Effector memory CD4-positive, alpha-beta T cell (primary cell): ENCODE measurements around the gene IGSF21.
"Not testable (repeated sequence)": the region's sequence is repeated elsewhere in the genome, so short reads cannot be mapped to it uniquely, and the experiment has no call there.

Experiments used
- DNase-seq, 3 donors: peaks; one replicate each; pipeline ENCODE4 v3.0.0-alpha.2; 2020
- H3K27ac ChIP-seq: 2 replicates; pipeline ENCODE4 v1.7.0; 2013; ENCODE audit warnings: mild to moderate bottlenecking, low read length, moderate library complexity; ENCODE audit not compliant: insufficient read depth, poor library complexity, severe bottlenecking
- H3K27me3 ChIP-seq: replicated peaks from 2 replicates; pipeline ENCODE4 v1.7.0; 2013; ENCODE audit warnings: mild to moderate bottlenecking, low read length; ENCODE audit not compliant: insufficient read depth, control insufficient read depth, poor library complexity, severe bottlenecking
- H3K36me3 ChIP-seq: 2 replicates; pipeline ENCODE4 v1.7.0; 2013; ENCODE audit warnings: mild to moderate bottlenecking, low read length, moderate library complexity; ENCODE audit not compliant: control insufficient read depth, insufficient read depth
- H3K4me1 ChIP-seq: 2 replicates; pipeline ENCODE4 v1.7.0; 2013; ENCODE audit warnings: low read length, mild to moderate bottlenecking; ENCODE audit not compliant: control insufficient read depth, insufficient read depth, poor library complexity, severe bottlenecking
- H3K4me3 ChIP-seq: 2 replicates; pipeline ENCODE4 v1.7.0; 2013; ENCODE audit warnings: low read length, low read depth, mild to moderate bottlenecking; ENCODE audit not compliant: insufficient read depth, poor library complexity, severe bottlenecking
- H3K9me3 ChIP-seq: 2 replicates; pipeline ENCODE4 v1.7.0; 2013; ENCODE audit warnings: mild to moderate bottlenecking, low read length, moderate library complexity; ENCODE audit not compliant: control insufficient read depth

Gene IGSF21

DNA sequence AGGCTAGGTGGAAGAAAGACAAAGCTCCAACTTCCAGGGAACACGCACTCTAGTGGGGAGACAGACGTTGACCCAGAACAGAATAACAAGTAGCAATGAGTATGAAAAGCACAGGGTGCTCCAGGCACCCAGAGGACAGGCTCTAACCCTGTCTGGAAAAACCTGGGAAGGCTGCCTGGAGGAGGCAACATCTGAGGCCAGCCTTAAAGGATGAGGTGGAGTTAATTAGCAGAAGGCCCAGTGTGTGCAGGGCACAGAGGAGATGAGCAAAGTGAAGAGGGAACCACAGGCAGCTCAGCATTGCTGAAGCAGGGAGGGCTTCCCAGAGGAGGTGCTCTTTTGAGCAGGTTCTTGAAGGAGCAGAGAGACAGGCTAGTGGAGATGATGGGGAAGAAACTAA is 246.4 kb downstream of the IGSF21 start:
- H3K4me1 ChIP-seq: no peaks in the 10 kb centered on the region
- H3K4me3 ChIP-seq: no peak overlapping the region
- H3K36me3 ChIP-seq: no peaks in the 10 kb centered on the region
- H3K27me3 ChIP-seq: no peaks in the 10 kb centered on the region
- no peak overlapping the region for H3K27ac ChIP-seq
- DNase-seq: no peak
- no peaks in the 10 kb centered on the region for H3K9me3 ChIP-seq

- H3K4me3 ChIP-seq: no peak overlapping the region
- H3K27me3 ChIP-seq: no peaks in the 10 kb centered on the region
- no peaks in the 10 kb centered on the region for H3K9me3 ChIP-seq
- no peaks in the 10 kb centered on the region for H3K36me3 ChIP-seq
- no peak for DNase-seq
- no peaks in the 10 kb centered on the region for H3K4me1 ChIP-seq
- no peak overlapping the region for H3K27ac ChIP-seq
These were observed 247.0 kb downstream of the IGSF21 start for GRCh38 chr1:18354612-18355011.

GRCh38 chr1:18357622-18358230 is 250.1 kb downstream of the IGSF21 start:
- Histone ChIP-seq H3K27me3 (no peaks in the 10 kb centered on the region), H3K36me3 (no peaks in the 10 kb centered on the region), H3K9me3 (no peaks in the 10 kb centered on the region), H3K27ac (no peak overlapping the region), H3K4me3 (no peak overlapping the region), H3K4me1 (no peaks in the 10 kb centered on the region)
- no peak for DNase-seq

DNA sequence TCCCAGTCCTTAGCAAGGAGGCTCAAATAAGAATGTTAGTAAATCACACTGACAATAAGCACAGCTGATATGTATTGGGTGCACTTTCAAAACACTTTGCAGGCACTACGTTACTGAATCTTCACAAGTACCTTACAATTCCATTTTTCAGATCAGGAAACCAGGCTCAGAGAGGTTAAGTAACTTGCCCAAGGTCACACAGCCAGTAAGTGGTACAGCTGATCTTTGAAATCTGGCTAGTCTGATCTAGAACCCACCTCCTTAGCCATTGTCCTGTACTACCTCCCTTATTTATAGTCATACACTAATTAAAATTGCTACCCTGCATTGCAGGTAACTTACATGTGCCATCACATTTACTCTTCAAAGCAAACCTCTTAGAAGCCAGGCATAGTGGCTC is 251.0 kb downstream of the IGSF21 start:
- DNase-seq: no peak
- H3K27me3 ChIP-seq: no peaks in the 10 kb centered on the region
- no peaks in the 10 kb centered on the region for H3K4me1 ChIP-seq
- H3K27ac ChIP-seq: no peak overlapping the region
- H3K9me3 ChIP-seq: no peaks in the 10 kb centered on the region
- H3K4me3 ChIP-seq: no peak overlapping the region
- H3K36me3 ChIP-seq: no peaks in the 10 kb centered on the region

DNA sequence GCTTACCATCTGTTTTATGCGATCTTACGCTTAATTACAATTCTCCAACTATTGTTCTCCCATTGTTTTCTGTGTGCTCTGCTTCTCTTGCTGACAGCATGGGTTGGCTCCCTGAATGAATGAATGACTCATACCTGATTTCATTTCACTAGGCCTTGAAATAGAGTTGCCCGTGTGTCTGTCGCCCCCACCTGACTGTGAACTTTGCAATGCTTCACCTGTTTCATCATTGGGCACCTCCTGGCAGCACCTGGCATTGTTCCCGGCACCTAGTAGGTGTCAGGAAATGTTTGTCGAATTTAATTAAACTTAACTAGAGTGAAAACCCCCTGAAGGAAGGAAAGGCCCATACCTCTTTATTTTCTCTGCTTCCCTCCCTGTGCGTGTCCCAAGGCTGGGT is 252.7 kb downstream of the IGSF21 start:
- no peaks in the 10 kb centered on the region for H3K27me3 ChIP-seq

GRCh38 chr1:18362150-18362549 is 254.6 kb downstream of the IGSF21 start:
- H3K9me3 ChIP-seq: no peaks in the 10 kb centered on the region
- H3K4me3 ChIP-seq: no peak overlapping the region
- H3K36me3 ChIP-seq: no peaks in the 10 kb centered on the region
- no peaks in the 10 kb centered on the region for H3K4me1 ChIP-seq
- DNase-seq: no peak
- H3K27me3 ChIP-seq: no peaks in the 10 kb centered on the region
- H3K27ac ChIP-seq: no peak overlapping the region

More for the DNA sequence above, 252.7 kb downstream of the IGSF21 start:
- DNase-seq: no peak
- Histone ChIP-seq H3K9me3 (no peaks in the 10 kb centered on the region), H3K4me1 (no peaks in the 10 kb centered on the region), H3K4me3 (no peak overlapping the region), H3K27ac (no peak overlapping the region), H3K36me3 (no peaks in the 10 kb centered on the region)

- DNase-seq: no peak
- Histone ChIP-seq H3K4me3 (no peak overlapping the region), H3K4me1 (no peaks in the 10 kb centered on the region), H3K9me3 (no peaks in the 10 kb centered on the region), H3K27me3 (no peaks in the 10 kb centered on the region), H3K27ac (no peak overlapping the region), H3K36me3 (no peaks in the 10 kb centered on the region)
These were observed 255.8 kb downstream of the IGSF21 start for GRCh38 chr1:18363436-18363835.

GRCh38 chr1:18365099-18365705 is 257.6 kb downstream of the IGSF21 start:
- no peak overlapping the region for H3K27ac ChIP-seq
- no peaks in the 10 kb centered on the region for H3K36me3 ChIP-seq
- no peak overlapping the region for H3K4me3 ChIP-seq
- no peaks in the 10 kb centered on the region for H3K4me1 ChIP-seq
- H3K27me3 ChIP-seq: no peaks in the 10 kb centered on the region
- H3K9me3 ChIP-seq: no peaks in the 10 kb centered on the region
- no peak for DNase-seq

GRCh38 chr1:18372505-18372904 is 264.9 kb downstream of the IGSF21 start:
- not testable (repeated sequence) for H3K36me3 ChIP-seq, H3K27ac ChIP-seq, H3K27me3 ChIP-seq

DNA sequence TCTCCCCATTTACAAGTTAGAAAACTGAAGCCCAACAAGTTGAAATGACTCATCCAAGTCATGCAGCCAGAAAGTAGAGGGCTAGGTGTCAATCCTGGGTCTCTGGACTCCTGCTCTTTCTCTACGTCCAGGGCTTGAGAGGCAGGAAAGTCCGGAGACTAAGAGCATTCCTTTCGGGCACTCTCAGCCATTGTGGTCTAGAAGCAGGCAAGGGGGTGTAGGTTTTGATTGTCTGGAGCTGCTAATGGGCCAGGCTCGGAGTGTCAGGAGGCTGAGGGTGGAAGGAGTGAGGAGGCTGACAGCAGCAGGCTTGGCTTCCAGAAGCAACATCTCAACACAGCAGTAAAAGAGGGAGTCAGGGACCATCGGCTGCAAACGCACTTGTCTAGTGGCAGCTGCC is 265.6 kb downstream of the IGSF21 start:
- no peaks in the 10 kb centered on the region for H3K9me3 ChIP-seq
- no peak for DNase-seq
- H3K4me3 ChIP-seq: no peak overlapping the region
- no peaks in the 10 kb centered on the region for H3K36me3 ChIP-seq
- H3K27ac ChIP-seq: no peak overlapping the region
- no peaks in the 10 kb centered on the region for H3K4me1 ChIP-seq
- H3K27me3 ChIP-seq: no peaks in the 10 kb centered on the region

More at GRCh38 chr1:18372505-18372904, 264.9 kb downstream of the IGSF21 start:
- H3K9me3 ChIP-seq, H3K4me1 ChIP-seq, DNase-seq, H3K4me3 ChIP-seq: not testable (repeated sequence)
